K562 (cell line): ENCODE measurements around the gene TALDO1. TPM values are rescaled to one million over a fixed set of nuclear protein-coding genes. Genes with fewer than 3 reads are reported as not detected.

Source experiments
- ASH1L ChIP-seq: fragments of 450-650 bp; IDR thresholded peaks from 2 replicates; pipeline ENCODE4 v1.6.1; 2018; ENCODE audit warnings: borderline replicate concordance, mild to moderate bottlenecking, low read depth; ENCODE audit not compliant: partially characterized antibody
- CCNT2 ChIP-seq: IDR thresholded peaks from 2 replicates; pipeline ENCODE4 v1.6.1; 2011; ENCODE audit warnings: borderline replicate concordance, low read depth, mild to moderate bottlenecking, moderate library complexity, mixed read lengths, low read length; ENCODE audit not compliant: insufficient read length; ENCODE audit errors: extremely low read depth
- CREBBP ChIP-seq: IDR thresholded peaks from one replicate; pipeline ENCODE4 v1.6.1; 2012; ENCODE audit warnings: low read depth, mild to moderate bottlenecking, control low read depth, inconsistent platforms, low read length
- E2F6 ChIP-seq, 2 experiments: IDR thresholded peaks; 2 replicates each; pipeline ENCODE4 v1.6.1; 2011; ENCODE audit warnings: borderline replicate concordance in 1 of 2, control low read depth in 1 of 2, low read depth in 1 of 2, low read length in 1 of 2, mild to moderate bottlenecking in 1 of 2, mixed read lengths in 1 of 2, moderate library complexity in 1 of 2; ENCODE audit not compliant: insufficient read depth in 1 of 2, insufficient read length in 1 of 2, poor library complexity in 1 of 2, severe bottlenecking in 1 of 2; ENCODE audit errors: extremely low read depth in 1 of 2
- EP400 ChIP-seq: fragments of 450-650 bp; IDR thresholded peaks from 2 replicates; pipeline ENCODE4 v1.6.1; 2017; ENCODE audit warnings: antibody characterized with exemption, mild to moderate bottlenecking, moderate library complexity
- GABPB1 ChIP-seq: sonication (generic); formaldehyde crosslinking; IDR thresholded peaks from 2 replicates; pipeline ENCODE4 v1.8.0; 2022; ENCODE audit warnings: mild to moderate bottlenecking, missing genetic modification reagents
- ILF3 ChIP-seq: fragments of 450-650 bp; IDR thresholded peaks from 2 replicates; pipeline ENCODE4 v1.6.1; 2018; ENCODE audit warnings: antibody characterized with exemption, mild to moderate bottlenecking, moderate library complexity, borderline replicate concordance
- ILK ChIP-seq: fragments of 450-650 bp; IDR thresholded peaks from 2 replicates; pipeline ENCODE4 v1.6.1; 2016; ENCODE audit warnings: missing genetic modification characterization, low read depth, mild to moderate bottlenecking, missing compliant biosample characterization, moderate library complexity, borderline replicate concordance
- PHB ChIP-seq: fragments of 250-450 bp; sonication (Bioruptor Pico); IDR thresholded peaks from 2 replicates; pipeline ENCODE4 v1.5.0; 2021
- SAP30 ChIP-seq: fragments of 200-600 bp; sonication (generic); IDR thresholded peaks from 2 replicates; pipeline ENCODE4 v1.6.1; 2012; ENCODE audit warnings: borderline replicate concordance, low read depth, mild to moderate bottlenecking, moderate library complexity, low read length, control low read depth, inconsistent platforms; ENCODE audit not compliant: insufficient read depth, poor library complexity, severe bottlenecking
- TCF7 ChIP-seq: sonication (generic); IDR thresholded peaks from 2 replicates; pipeline ENCODE4 v1.6.1; 2016; ENCODE audit warnings: antibody characterized with exemption, borderline replicate concordance
- ZNF134 ChIP-seq: fragments of 250-450 bp; sonication (Bioruptor Pico); conservative IDR thresholded peaks from 2 replicates; pipeline ENCODE4 v1.4.0; 2020
- ZNF395 ChIP-seq: fragments of 200-800 bp; sonication (Bioruptor generic); IDR thresholded peaks from 2 replicates; pipeline ENCODE4 v1.6.1; 2017; ENCODE audit warnings: missing genetic modification characterization, missing compliant biosample characterization
- ZNF511 ChIP-seq: sonication (generic); formaldehyde crosslinking; IDR thresholded peaks from 2 replicates; pipeline ENCODE4 v1.8.0; 2022; ENCODE audit warnings: mild to moderate bottlenecking, missing genetic modification reagents
- ZNF518B ChIP-seq: fragments of 250-450 bp; sonication (Bioruptor Pico); IDR thresholded peaks from 2 replicates; pipeline ENCODE4 v1.5.0; 2021; ENCODE audit warnings: mild to moderate bottlenecking, moderate library complexity
- ZNF589 ChIP-seq: fragments of 200-800 bp; sonication (Bioruptor generic); IDR thresholded peaks from 2 replicates; pipeline ENCODE4 v1.6.1; 2016; ENCODE audit warnings: low read depth, missing genetic modification characterization, missing compliant biosample characterization
- polyA plus RNA-seq, 8 experiments: library from polyadenylated mRNA; depleted of rRNA in 4 of 8; stranded (reverse) in 5 of 8; unstranded in 3 of 8; fragments of >200 nt; fragmentation: Nextera tagmentation in 2 of 8; fragmentation: Illumina TruSeq in 1 of 8; extraction: Ambion mirVana in 2 of 8; extraction: Trizol in 1 of 8; gene quantifications; 2 replicates each; pipeline versions ENCODE4 v1.2.1 to v1.2.3, GENCODE V29; 2011 to 2014; ENCODE audit warnings: inconsistent platforms in 1 of 8, missing spikeins in 1 of 8
- total RNA-seq, 7 experiments: library from RNA; depleted of rRNA in 6 of 7; stranded (reverse); fragments of >200 nt in 6 of 7; fragmentation: Illumina TruSeq in 2 of 7; extraction: Trizol in 2 of 7; gene quantifications; 2 replicates each; pipeline versions ENCODE4 v1.2.1 to v1.2.3, GENCODE V29; 2011 to 2021; ENCODE audit warnings: low replicate concordance in 1 of 7

TALDO1 gene
- total and polyA plus RNA-seq, 9 of the 15 experiments (the other 6 are each of a cell fraction or from before 2014, with no cell fraction given), result 260 to 541 (median 441) TPM

- peak; percentile 64 to 71 for TF ChIP-seq E2F6 (IDR thresholded peaks at IDR 0.05; ENCODE audit: borderline replicate concordance in 1 of 2, extremely low read depth in 1 of 2, insufficient read depth in 1 of 2, insufficient read length in 1 of 2, low read depth in 1 of 2, low read length in 1 of 2, poor library complexity in 1 of 2, severe bottlenecking in 1 of 2)
- no peak for TF ChIP-seq ILF3
- no peak for TF ChIP-seq ASH1L
- TF ChIP-seq CCNT2, result peak; percentile 7
- peak; percentile 77; the same call in 1 of the 2 replicates for TF ChIP-seq EP400
- peak; percentile 61; the same call in 1 of the 2 replicates for TF ChIP-seq ZNF589 (CRISPR knock-in tag)
- TF ChIP-seq ZNF511 (CRISPR knock-in tag), result 0 out of 2 replicates have a peak, but pooled peaks have one; percentile 13
- no peak for TF ChIP-seq TCF7
- no peak for TF ChIP-seq SAP30
- 0 out of 2 replicates have a peak, but pooled peaks have one; percentile 63 for TF ChIP-seq PHB (CRISPR knock-in tag)
- no peak for TF ChIP-seq ZNF134 (CRISPR knock-in tag)
- TF ChIP-seq ZNF518B (CRISPR knock-in tag), result no peak
- 0 out of 2 replicates have a peak, but pooled peaks have one; percentile 38 for TF ChIP-seq GABPB1 (CRISPR knock-in tag)
- no peak for TF ChIP-seq CREBBP
- no peak for TF ChIP-seq ILK (tag)
- 0 out of 2 replicates have a peak, but pooled peaks have one; percentile 21 for TF ChIP-seq ZNF395 (CRISPR knock-in tag)
Observed at GRCh38 chr11:748007-748359, 719 bp downstream of the TALDO1 start (continued).
